ENCODE results near the gene ABLIM2. TPM values are rescaled to one million over a fixed set of nuclear protein-coding genes. Genes with fewer than 3 reads are reported as not detected.
A peak's percentile ranks its signal among the peaks of the same experiment; 100 is the strongest.

The ABLIM2 gene
- total RNA-seq, 1 donor from 2014 or later, result 2.6 TPM

GRCh38 chr4:8072235-8072968 lies 86.2 kb downstream of the ABLIM2 start:
- DNase-seq (ENCODE audit: low read depth in 2 of 2), result no peak

- no peak for DNase-seq (ENCODE audit: low read depth in 2 of 2)
Measured at GRCh38 chr4:8071766-8072165, 86.8 kb downstream of the ABLIM2 start.

- no peak for DNase-seq (ENCODE audit: low read depth in 2 of 2)
Measured at GRCh38 chr4:8070736-8071718, 87.6 kb downstream of the ABLIM2 start.

GRCh38 chr4:8069102-8069752 lies 89.4 kb downstream of the ABLIM2 start:
- no peak for DNase-seq (ENCODE audit: low read depth in 2 of 2)

- DNase-seq (ENCODE audit: low read depth in 2 of 2), result no peak
Measured at GRCh38 chr4:8067945-8068896, 90.4 kb downstream of the ABLIM2 start.

- no peak for DNase-seq (ENCODE audit: low read depth in 2 of 2)
Measured at GRCh38 chr4:8067274-8067936, 91.2 kb downstream of the ABLIM2 start.

GRCh38 chr4:8066336-8066931 lies 92.2 kb downstream of the ABLIM2 start:
- no peak for DNase-seq (ENCODE audit: low read depth in 2 of 2)

GRCh38 chr4:8063974-8064563 lies 94.5 kb downstream of the ABLIM2 start:
- DNase-seq (ENCODE audit: low read depth in 2 of 2), result no peak

- no peak for DNase-seq (ENCODE audit: low read depth in 2 of 2)
Measured at GRCh38 chr4:8061573-8061972, 97.0 kb downstream of the ABLIM2 start.

GRCh38 chr4:8061145-8061544 lies 97.5 kb downstream of the ABLIM2 start:
- no peak for DNase-seq (ENCODE audit: low read depth in 2 of 2)

- DNase-seq (ENCODE audit: low read depth in 2 of 2), result no peak
Measured at GRCh38 chr4:8060632-8061031, 98.0 kb downstream of the ABLIM2 start.

GRCh38 chr4:8058031-8058479 lies 100.6 kb downstream of the ABLIM2 start:
- no peak for DNase-seq (ENCODE audit: low read depth in 2 of 2)

- DNase-seq (ENCODE audit: low read depth in 2 of 2), result no peak
Measured at GRCh38 chr4:8055206-8055605, 103.4 kb downstream of the ABLIM2 start.

- no peak for DNase-seq (ENCODE audit: low read depth in 2 of 2)
Measured at GRCh38 chr4:8053688-8054449, 104.7 kb downstream of the ABLIM2 start.

- DNase-seq (ENCODE audit: low read depth in 2 of 2), result no peak
Measured at GRCh38 chr4:8052160-8052691, 106.4 kb downstream of the ABLIM2 start.

GRCh38 chr4:8051644-8052043 lies 107.0 kb downstream of the ABLIM2 start:
- DNase-seq (ENCODE audit: low read depth in 2 of 2), result no peak

GRCh38 chr4:8050555-8051206 lies 107.9 kb downstream of the ABLIM2 start:
- DNase-seq (ENCODE audit: low read depth in 2 of 2), result peak in 1 of 2 donors; percentile 36

GRCh38 chr4:8050180-8050554 lies 108.4 kb downstream of the ABLIM2 start:
- DNase-seq (ENCODE audit: low read depth in 2 of 2), result no peak
